K562 (cell line): ENCODE data around the gene DUOXA2. TPM values are rescaled to one million over a fixed set of nuclear protein-coding genes. Genes with fewer than 3 reads are reported as not detected.

Experiments
- C11orf30 ChIP-seq: fragments of 450-650 bp; IDR thresholded peaks from 2 replicates; pipeline ENCODE4 v1.6.1; 2016; ENCODE audit warnings: low read depth, mild to moderate bottlenecking
- ILF3 ChIP-seq: fragments of 450-650 bp; IDR thresholded peaks from 2 replicates; pipeline ENCODE4 v1.6.1; 2018; ENCODE audit warnings: antibody characterized with exemption, mild to moderate bottlenecking, moderate library complexity, borderline replicate concordance
- ILK ChIP-seq: fragments of 450-650 bp; IDR thresholded peaks from 2 replicates; pipeline ENCODE4 v1.6.1; 2016; ENCODE audit warnings: missing genetic modification characterization, low read depth, mild to moderate bottlenecking, missing compliant biosample characterization, moderate library complexity, borderline replicate concordance
- LEF1 ChIP-seq: fragments of 450-650 bp; IDR thresholded peaks from 2 replicates; pipeline ENCODE4 v1.6.1; 2016; ENCODE audit warnings: mild to moderate bottlenecking
- NFATC3 ChIP-seq: fragments of 450-650 bp; IDR thresholded peaks from 2 replicates; pipeline ENCODE4 v1.6.1; 2017; ENCODE audit warnings: mild to moderate bottlenecking
- TAF1 ChIP-seq: IDR thresholded peaks from 2 replicates; pipeline ENCODE4 v1.6.1; 2011; ENCODE audit warnings: mild to moderate bottlenecking, low read length, moderate library complexity; ENCODE audit not compliant: insufficient read depth, control insufficient read depth, severe bottlenecking; ENCODE audit errors: extremely low read depth
- ZNF316 ChIP-seq: fragments of 450-650 bp; IDR thresholded peaks from 2 replicates; pipeline ENCODE4 v1.6.1; 2016
- ZNF696 ChIP-seq: fragments of 250-450 bp; sonication (Bioruptor Pico); conservative IDR thresholded peaks from 2 replicates; pipeline ENCODE4 v1.4.0; 2020; ENCODE audit warnings: mild to moderate bottlenecking, moderate library complexity
- polyA plus RNA-seq, 8 experiments: library from polyadenylated mRNA; depleted of rRNA in 4 of 8; stranded (reverse) in 5 of 8; unstranded in 3 of 8; fragments of >200 nt; fragmentation: Nextera tagmentation in 2 of 8; fragmentation: Illumina TruSeq in 1 of 8; extraction: Ambion mirVana in 2 of 8; extraction: Trizol in 1 of 8; gene quantifications; 2 replicates each; pipeline versions ENCODE4 v1.2.1 to v1.2.3, GENCODE V29; 2011 to 2014; ENCODE audit warnings: inconsistent platforms in 1 of 8, missing spikeins in 1 of 8
- total RNA-seq, 7 experiments: library from RNA; depleted of rRNA in 6 of 7; stranded (reverse); fragments of >200 nt in 6 of 7; fragmentation: Illumina TruSeq in 2 of 7; extraction: Trizol in 2 of 7; gene quantifications; 2 replicates each; pipeline versions ENCODE4 v1.2.1 to v1.2.3, GENCODE V29; 2011 to 2021; ENCODE audit warnings: low replicate concordance in 1 of 7
- TF ChIP-seq, protein P1 (sequence below): fragments of 450-650 bp; IDR thresholded peaks from 2 replicates; pipeline ENCODE4 v1.6.1; 2017; ENCODE audit warnings: antibody characterized with exemption

Gene DUOXA2
- total and polyA plus RNA-seq, 9 of the 15 experiments (the other 6 are each of a cell fraction or from before 2014, with no cell fraction given) = not detected

DNA sequence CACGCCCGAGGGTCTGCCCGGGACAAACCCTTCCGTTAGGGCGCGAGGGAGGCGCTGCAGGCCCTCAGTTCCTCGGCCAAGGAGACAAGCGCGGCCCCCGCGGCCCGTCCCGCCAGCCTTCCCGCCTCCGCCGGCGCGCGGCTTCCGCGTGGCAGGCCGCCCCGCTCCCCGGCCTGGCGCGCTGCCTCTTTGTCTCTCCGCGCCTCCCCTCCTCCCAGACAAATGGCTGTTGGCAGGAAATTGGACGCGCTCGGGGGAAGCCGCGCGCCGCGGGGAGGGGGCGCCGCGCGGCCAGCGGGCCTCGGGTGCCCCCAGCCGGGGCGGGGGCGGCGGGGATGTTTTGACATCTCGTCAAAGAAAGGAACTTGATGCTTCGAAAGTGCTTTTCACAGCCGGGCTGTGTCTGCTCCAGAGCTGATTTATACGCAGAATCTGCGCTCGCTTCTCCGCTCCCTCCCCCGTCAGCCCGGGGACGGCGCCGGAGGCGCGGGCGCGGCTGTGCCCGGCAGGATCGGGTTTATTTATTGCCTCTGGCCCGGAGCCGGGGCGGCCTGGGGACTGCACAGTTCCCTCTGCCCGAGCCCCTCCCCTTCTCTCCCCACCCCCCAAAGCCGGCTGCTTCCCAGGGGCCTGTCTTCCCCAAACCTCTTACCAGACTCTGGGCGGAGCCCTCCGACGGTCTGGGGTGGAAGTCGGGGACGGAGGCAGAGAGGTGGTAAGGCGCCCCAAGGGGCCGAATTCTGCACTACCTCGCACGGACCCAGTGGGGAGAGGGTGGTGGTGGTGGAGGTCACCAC lies 52.9 kb downstream of the DUOXA2 start (continued):
- TF ChIP-seq ILF3 (no peak), C11orf30 (no peak), ILK (tag) (no peak), TAF1 (peak; percentile 67), ZNF696 (CRISPR knock-in tag) (no peak), LEF1 (no peak), NFATC3 (no peak), ZNF316 (no peak)
- TF ChIP-seq, protein P1, sequence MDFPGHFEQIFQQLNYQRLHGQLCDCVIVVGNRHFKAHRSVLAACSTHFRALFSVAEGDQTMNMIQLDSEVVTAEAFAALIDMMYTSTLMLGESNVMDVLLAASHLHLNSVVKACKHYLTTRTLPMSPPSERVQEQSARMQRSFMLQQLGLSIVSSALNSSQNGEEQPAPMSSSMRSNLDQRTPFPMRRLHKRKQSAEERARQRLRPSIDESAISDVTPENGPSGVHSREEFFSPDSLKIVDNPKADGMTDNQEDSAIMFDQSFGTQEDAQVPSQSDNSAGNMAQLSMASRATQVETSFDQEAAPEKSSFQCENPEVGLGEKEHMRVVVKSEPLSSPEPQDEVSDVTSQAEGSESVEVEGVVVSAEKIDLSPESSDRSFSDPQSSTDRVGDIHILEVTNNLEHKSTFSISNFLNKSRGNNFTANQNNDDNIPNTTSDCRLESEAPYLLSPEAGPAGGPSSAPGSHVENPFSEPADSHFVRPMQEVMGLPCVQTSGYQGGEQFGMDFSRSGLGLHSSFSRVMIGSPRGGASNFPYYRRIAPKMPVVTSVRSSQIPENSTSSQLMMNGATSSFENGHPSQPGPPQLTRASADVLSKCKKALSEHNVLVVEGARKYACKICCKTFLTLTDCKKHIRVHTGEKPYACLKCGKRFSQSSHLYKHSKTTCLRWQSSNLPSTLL = no peak
